Left cardiac atrium (tissue), 4 donors: Measurements from ENCODE around the gene TCTN3. TPM values are rescaled to one million over a fixed set of nuclear protein-coding genes. Genes with fewer than 3 reads are reported as not detected.
"Not testable (repeated sequence)": the region's sequence is repeated elsewhere in the genome, so short reads cannot be mapped to it uniquely, and the experiment has no call there.

Source experiments
- ATAC-seq, 2 donors: fragments of 200-7000 bp; cut with Tn5 transposase; one replicate each; pipeline ENCODE4 v1.9.1; 2020; ENCODE audit warnings: mild to moderate bottlenecking in 2 of 2, moderate library complexity in 2 of 2
- DNase-seq: peaks from one replicate; pipeline ENCODE4 v3.0.0-alpha.2; 2020
- intact Hi-C, 2 donors: fragments of 100-400 bp; cut with DNase I; formaldehyde crosslinking; loops; one replicate each; pipeline versions ENCODE4 v1.14.1 to v1.15.1; 2022 to 2023
- total RNA-seq, 2 donors: library from RNA; stranded (reverse); fragmentation: NEBNext Ultra II Directional; extraction: Animal tissue kit (Norgen Biotek cat#: 25700); gene quantifications; one replicate each; pipeline ENCODE4 v1.2.1, GENCODE V29; 2021
- donor health status: DM: no; HTN: yes; CAD: no.
- donor health status: DM: no; HTN: yes; CAD: no; lungs with severe emphysema.
- donor health status: DM: yes; HTN: yes; CAD: no.
- donor health status: Dilated cardiomyopathy.

TCTN3 gene
- total RNA-seq, 2 donors from 2014 or later: 13.4 to 20.2 TPM

DNA sequence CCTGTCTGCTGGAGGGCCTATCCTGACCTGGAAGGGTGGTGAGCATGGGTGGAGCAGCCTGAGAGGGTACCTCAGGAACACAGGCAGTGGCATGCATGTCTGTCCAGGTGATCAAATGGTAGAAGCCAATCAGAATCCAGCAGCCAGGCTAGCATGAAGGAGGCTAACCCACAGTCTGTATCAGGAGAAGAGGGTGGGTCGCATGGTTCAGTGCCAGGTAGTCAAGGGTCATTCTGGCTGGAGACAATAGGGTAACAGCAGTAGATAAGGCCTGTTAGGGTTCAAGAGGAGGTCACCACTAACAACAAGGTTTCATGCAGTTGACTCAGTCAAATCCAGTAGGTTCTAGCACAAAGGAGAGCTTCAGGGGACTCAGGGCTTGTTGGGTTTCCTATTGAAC is 47.6 kb downstream of the TCTN3 start:
- intact Hi-C loops: no loop called here
- DNase-seq: no peak
- ATAC-seq: no peak

DNA sequence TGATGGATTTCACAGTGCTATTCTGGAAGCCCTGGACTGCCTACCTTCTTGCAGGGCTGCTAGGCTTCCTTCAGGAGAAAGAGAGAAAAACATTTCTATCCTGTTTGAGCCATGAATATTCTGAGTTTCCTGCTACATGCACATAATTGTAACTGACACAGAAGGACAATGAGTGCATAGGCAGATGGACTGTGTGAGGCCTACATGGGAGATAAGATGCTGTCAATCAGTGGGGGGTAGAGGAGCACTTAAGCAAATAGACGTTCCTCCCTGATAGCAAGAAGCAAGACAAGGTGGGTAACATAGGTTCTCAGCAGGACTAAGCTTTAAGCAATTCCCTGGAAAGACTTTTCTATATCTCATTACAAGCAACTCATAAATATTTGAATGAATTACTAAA is 48.8 kb downstream of the TCTN3 start:
- ATAC-seq (no peak), DNase-seq (no peak)
- intact Hi-C loops: no loop called here

DNA sequence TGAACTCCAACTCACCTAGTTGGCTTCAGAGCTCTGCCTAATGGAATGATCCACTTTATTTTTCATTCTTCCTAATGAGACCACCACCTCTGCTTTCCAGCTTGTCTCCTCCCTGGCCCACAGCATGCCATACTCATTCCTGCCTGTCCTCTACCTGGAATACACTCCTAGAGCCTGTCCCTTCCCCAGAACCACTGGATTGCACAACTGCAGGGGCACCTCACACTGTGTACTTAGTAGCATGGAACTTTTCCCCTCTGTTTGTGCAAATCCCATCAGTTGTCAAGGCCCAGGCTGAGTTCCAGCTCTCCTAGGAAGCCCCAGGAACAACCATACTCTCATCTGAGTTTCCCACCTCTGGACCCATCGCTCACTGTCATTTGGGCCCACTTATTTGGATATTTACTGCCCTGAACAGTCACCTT is 52.8 kb downstream of the TCTN3 start:
- ATAC-seq: no peak
- DNase-seq: no peak
- intact Hi-C loops: no loop called here

- intact Hi-C loops: no loop called here
- no peak for DNase-seq
- no peak for ATAC-seq
Observed at GRCh38 chr10:95637911-95638310, 55.8 kb downstream of the TCTN3 start.

- DNase-seq: no peak
- intact Hi-C loops: no loop called here
Observed at GRCh38 chr10:95637140-95637539, 56.6 kb downstream of the TCTN3 start.

GRCh38 chr10:95635319-95635733 is 58.4 kb downstream of the TCTN3 start:
- no peak for ATAC-seq
- intact Hi-C loops: no loop called here
- DNase-seq: no peak

More at GRCh38 chr10:95637140-95637539, 56.6 kb downstream of the TCTN3 start:
- ATAC-seq: no peak

GRCh38 chr10:95628786-95629185 is 64.9 kb downstream of the TCTN3 start:
- intact Hi-C loops: no loop called here
- no peak for ATAC-seq
- DNase-seq: no peak

DNA sequence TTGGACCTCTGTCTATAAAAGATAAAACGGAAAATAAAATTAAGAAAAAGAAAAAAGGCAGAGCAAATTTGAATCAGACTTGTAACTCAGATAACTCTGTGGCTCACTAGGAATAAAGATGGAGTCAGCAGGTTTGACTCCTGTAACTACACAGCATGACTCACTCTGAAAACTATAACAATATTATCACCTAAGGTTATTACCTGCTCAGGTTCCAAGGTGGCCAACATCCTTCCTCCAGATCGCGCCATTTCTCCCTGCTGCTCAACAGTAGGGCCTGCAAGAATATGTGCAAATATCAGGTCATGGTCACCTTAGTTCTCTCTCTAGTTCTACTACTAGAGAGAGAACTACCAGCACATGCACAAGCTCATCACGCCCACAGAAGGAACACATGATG is 67.2 kb downstream of the TCTN3 start:
- ATAC-seq (no peak), DNase-seq (no peak)
- intact Hi-C loops: no loop called here

DNA sequence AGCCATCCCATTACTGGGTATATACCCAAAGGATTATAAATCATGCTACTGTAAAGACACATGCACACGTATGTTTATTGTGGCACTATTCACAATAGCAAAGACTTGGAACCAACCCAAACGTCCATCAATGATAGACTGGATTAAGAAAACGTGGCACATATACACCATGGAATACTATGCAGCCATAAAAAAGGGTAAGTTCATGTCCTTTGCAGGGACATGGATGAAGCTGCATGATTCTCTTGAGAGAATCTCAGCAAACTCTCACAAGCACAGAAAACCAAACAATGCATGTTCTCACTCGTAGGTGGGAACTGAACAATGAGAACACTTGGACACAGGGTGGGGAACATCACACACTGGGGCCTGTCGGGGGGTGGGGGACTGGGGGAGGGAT is 73.3 kb downstream of the TCTN3 start:
- DNase-seq, intact Hi-C loops, ATAC-seq: not testable (repeated sequence)

DNA sequence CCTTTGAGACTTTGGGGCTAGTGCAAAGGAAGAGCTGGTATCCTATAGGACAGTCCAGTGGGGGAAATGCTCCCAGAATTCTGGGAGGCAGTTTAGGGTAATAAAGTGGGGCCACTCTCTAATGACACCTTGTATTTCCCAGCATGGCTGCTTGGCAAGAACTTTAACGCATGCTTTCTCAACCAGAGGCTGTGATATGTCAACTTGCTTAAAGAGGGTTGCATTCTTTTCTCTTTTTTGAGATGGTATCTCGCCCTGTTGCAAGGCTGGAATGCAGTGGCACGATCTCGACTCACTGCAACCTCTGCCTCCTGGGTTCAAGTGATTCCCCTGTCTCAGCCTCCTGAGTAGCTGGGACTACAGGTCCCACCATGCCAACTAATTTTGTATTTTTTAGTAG is 75.6 kb downstream of the TCTN3 start:
- intact Hi-C loops: no loop called here
- no peak for DNase-seq
- no peak for ATAC-seq

GRCh38 chr10:95616446-95616845 is 77.3 kb downstream of the TCTN3 start:
- intact Hi-C loops: no loop called here
- DNase-seq (no peak), ATAC-seq (no peak)

Other genes with a start within 250 kb of the TCTN3 start
- 100 to 1,000 TPM; 465 to 617 TPM for gene SORBS1, start 132.6 kb downstream of the TCTN3 start, total RNA-seq
- 10 to 100 TPM; 18.7 to 26.0 TPM for gene ALDH18A1, start 37.2 kb downstream of the TCTN3 start, total RNA-seq
- 10 to 100 TPM; 11.8 to 18.5 TPM for gene ENTPD1, start 62.2 kb upstream of the TCTN3 start, total RNA-seq
- 1 to 10 TPM in 1 of 2 donors, under 1 TPM in 1; 0.65 to 1.0 TPM for gene CC2D2B, start 214.0 kb upstream of the TCTN3 start, total RNA-seq